GM23338 (cell line): ENCODE measurements around the gene NEK10. TPM values are rescaled to one million over a fixed set of nuclear protein-coding genes. Genes with fewer than 3 reads are reported as not detected.

Experiments used
- ATAC-seq: fragments of 200-7000 bp; cut with Tn5 transposase; 3 replicates; pipeline ENCODE4 v1.9.1; 2020
- DNase-seq: peaks from one replicate; pipeline ENCODE4 v3.0.0-alpha.2; 2015; ENCODE audit warnings: low spot score
- H2AFZ ChIP-seq: fragments of 200-600 bp; sonication (generic); 2 replicates; pipeline ENCODE4 v1.8.0; 2016; ENCODE audit warnings: antibody characterized with exemption, mild to moderate bottlenecking, moderate library complexity
- H3F3A ChIP-seq: fragments of 200-600 bp; sonication (generic); replicated peaks from 2 replicates; pipeline ENCODE4 v1.8.0; 2017; ENCODE audit warnings: antibody characterized with exemption, mixed run types, low read depth
- H3K27ac ChIP-seq: fragments of 200-600 bp; sonication (generic); 2 replicates; pipeline ENCODE4 v1.6.1; 2016; ENCODE audit warnings: low read depth
- H3K27me3 ChIP-seq: fragments of 200-600 bp; sonication (generic); 2 replicates; pipeline ENCODE4 v1.8.0; 2016; ENCODE audit warnings: mild to moderate bottlenecking, mixed run types, moderate library complexity; ENCODE audit not compliant: insufficient read depth
- H3K36me3 ChIP-seq: fragments of 200-600 bp; sonication (generic); 2 replicates; pipeline ENCODE4 v1.8.0; 2016; ENCODE audit warnings: mild to moderate bottlenecking; ENCODE audit not compliant: insufficient read depth
- H3K4me1 ChIP-seq: fragments of 200-600 bp; sonication (generic); 2 replicates; pipeline ENCODE4 v1.8.0; 2016; ENCODE audit warnings: mild to moderate bottlenecking, moderate library complexity; ENCODE audit not compliant: insufficient read depth
- H3K4me2 ChIP-seq: fragments of 200-600 bp; sonication (generic); 2 replicates; pipeline ENCODE4 v1.7.1; 2017; ENCODE audit warnings: mixed run types
- H3K4me3 ChIP-seq: fragments of 200-600 bp; sonication (generic); 2 replicates; pipeline ENCODE4 v1.6.1; 2016; ENCODE audit warnings: mixed run types
- H3K79me2 ChIP-seq: fragments of 200-600 bp; sonication (generic); replicated peaks from 2 replicates; pipeline ENCODE4 v1.8.0; 2017; ENCODE audit warnings: mild to moderate bottlenecking; ENCODE audit not compliant: insufficient read depth
- H3K9me2 ChIP-seq: fragments of 200-600 bp; sonication (generic); 2 replicates; pipeline ENCODE4 v1.8.0; 2017; ENCODE audit not compliant: insufficient read depth
- H4K20me1 ChIP-seq: fragments of 200-600 bp; sonication (generic); replicated peaks from 2 replicates; pipeline ENCODE4 v1.8.0; 2017; ENCODE audit warnings: mild to moderate bottlenecking; ENCODE audit not compliant: insufficient read depth
- H3K27ac Mint-ChIP-seq: 2 replicates; pipeline ENCODE4 v1.8.0; 2020; ENCODE audit warnings: inconsistent platforms, mild to moderate bottlenecking, moderate library complexity, mixed read lengths
- H3K27me3 Mint-ChIP-seq: 3 replicates; pipeline ENCODE4 v1.8.0; 2022; ENCODE audit warnings: low read depth, mild to moderate bottlenecking, moderate library complexity, mixed read lengths, inconsistent platforms; ENCODE audit not compliant: insufficient read depth, poor library complexity
- H3K36me3 Mint-ChIP-seq: 3 replicates; pipeline ENCODE4 v1.8.0; 2021; ENCODE audit warnings: low read depth, mild to moderate bottlenecking, inconsistent platforms, moderate library complexity, mixed read lengths
- H3K4me1 Mint-ChIP-seq: 3 replicates; pipeline ENCODE4 v1.8.0; 2020; ENCODE audit warnings: mild to moderate bottlenecking, inconsistent platforms, mixed read lengths
- H3K4me3 Mint-ChIP-seq: 3 replicates; pipeline ENCODE4 v1.8.0; 2021; ENCODE audit warnings: moderate library complexity, mild to moderate bottlenecking, inconsistent platforms, mixed read lengths
- H3K9me3 Mint-ChIP-seq: 3 replicates; pipeline ENCODE4 v1.8.0; 2020; ENCODE audit warnings: moderate library complexity, mild to moderate bottlenecking, inconsistent platforms, mixed read lengths
- CREB1 ChIP-seq: fragments of 250-450 bp; sonication (Bioruptor Pico); IDR thresholded peaks from 2 replicates; pipeline ENCODE4 v1.5.0; 2020; ENCODE audit warnings: low read depth, mild to moderate bottlenecking, moderate library complexity
- CTCF ChIP-seq, 2 experiments: fragments of 200-600 bp in 1 of 2; sonication (generic) in 1 of 2; conservative IDR thresholded peaks; 2 replicates each; pipeline versions ENCODE4 v1.5.1 to v1.6.1; 2016 to 2017; ENCODE audit warnings: antibody characterized with exemption in 2 of 2, low read depth in 2 of 2, mild to moderate bottlenecking in 2 of 2, moderate library complexity in 1 of 2
- EZH2phosphoT487 ChIP-seq: fragments of 200-600 bp; sonication (generic); IDR thresholded peaks from one replicate; pipeline ENCODE4 v1.8.1; 2018; ENCODE audit warnings: antibody characterized with exemption; ENCODE audit not compliant: unreplicated experiment
- JUNB ChIP-seq: IDR thresholded peaks from one replicate; pipeline ENCODE4 v1.6.1; 2016; ENCODE audit warnings: antibody characterized with exemption; ENCODE audit not compliant: unreplicated experiment
- NANOG ChIP-seq: IDR thresholded peaks from 2 replicates; pipeline ENCODE4 v1.6.1; 2016; ENCODE audit warnings: antibody characterized with exemption, borderline replicate concordance
- POLR2AphosphoS5 ChIP-seq: IDR thresholded peaks from 2 replicates; pipeline ENCODE4 v1.6.1; 2016; ENCODE audit warnings: antibody characterized with exemption, low read depth
- REST ChIP-seq: IDR thresholded peaks from one replicate; pipeline ENCODE4 v1.6.1; 2018; ENCODE audit warnings: antibody characterized with exemption; ENCODE audit not compliant: unreplicated experiment
- STAT1 ChIP-seq: IDR thresholded peaks from one replicate; pipeline ENCODE4 v1.6.1; 2016; ENCODE audit warnings: antibody characterized with exemption; ENCODE audit not compliant: unreplicated experiment
- ZNF114 ChIP-seq: fragments of 250-450 bp; sonication (Bioruptor Pico); IDR thresholded peaks from 2 replicates; pipeline ENCODE4 v1.5.0; 2020; ENCODE audit warnings: mild to moderate bottlenecking, moderate library complexity
- ZNF331 ChIP-seq: fragments of 250-450 bp; sonication (Bioruptor Pico); IDR thresholded peaks from 2 replicates; pipeline ENCODE4 v1.5.0; 2020; ENCODE audit warnings: low read depth, mild to moderate bottlenecking, moderate library complexity
- ZNF462 ChIP-seq: fragments of 250-450 bp; sonication (Bioruptor Pico); IDR thresholded peaks from 2 replicates; pipeline ENCODE4 v1.5.0; 2020; ENCODE audit warnings: mild to moderate bottlenecking, moderate library complexity
- polyA plus RNA-seq: library from polyadenylated mRNA; unstranded; fragments of >200 nt; fragmentation: Nextera tagmentation; extraction: Ambion mirVana; gene quantifications from 2 replicates; pipeline ENCODE4 v1.2.1, GENCODE V29; 2016
- total RNA-seq: library from RNA; depleted of rRNA; stranded (reverse); fragments of >200 nt; shearing (Covaris generic); gene quantifications from 2 replicates; pipeline ENCODE4 v1.2.3, GENCODE V29; 2014
- TF ChIP-seq, protein P1 (sequence below): IDR thresholded peaks from 2 replicates; pipeline ENCODE4 v1.6.1; 2016; ENCODE audit warnings: antibody characterized with exemption

NEK10 gene
- total and polyA plus RNA-seq, 2 experiments from 2014 or later = 0.55 to 2.0 TPM

GRCh38 chr3:27356976-27357375 lies 12.2 kb downstream of the NEK10 start:
- Histone ChIP-seq H3K4me3 (no peak overlapping the region), H2AFZ (no peak overlapping the region), H4K20me1 (no peaks in the 10 kb centered on the region), H3K4me2 (no peak overlapping the region), H3K79me2 (no peaks in the 10 kb centered on the region), H3K27me3 (no peaks in the 10 kb centered on the region), H3F3A (no peaks in the 10 kb centered on the region), H3K4me1 (peaks cover 28% of the 10 kb centered on the region), H3K36me3 (no peaks in the 10 kb centered on the region), H3K9me2 (0 out of 2 replicates have a peak, but pooled peaks cover 3% of the 10 kb centered on the region), H3K27ac (no peak overlapping the region)
- no peak for TF ChIP-seq REST
- TF ChIP-seq ZNF114 (CRISPR knock-in tag) = no peak
- TF ChIP-seq POLR2AphosphoS5 = no peak
- TF ChIP-seq, protein P1, sequence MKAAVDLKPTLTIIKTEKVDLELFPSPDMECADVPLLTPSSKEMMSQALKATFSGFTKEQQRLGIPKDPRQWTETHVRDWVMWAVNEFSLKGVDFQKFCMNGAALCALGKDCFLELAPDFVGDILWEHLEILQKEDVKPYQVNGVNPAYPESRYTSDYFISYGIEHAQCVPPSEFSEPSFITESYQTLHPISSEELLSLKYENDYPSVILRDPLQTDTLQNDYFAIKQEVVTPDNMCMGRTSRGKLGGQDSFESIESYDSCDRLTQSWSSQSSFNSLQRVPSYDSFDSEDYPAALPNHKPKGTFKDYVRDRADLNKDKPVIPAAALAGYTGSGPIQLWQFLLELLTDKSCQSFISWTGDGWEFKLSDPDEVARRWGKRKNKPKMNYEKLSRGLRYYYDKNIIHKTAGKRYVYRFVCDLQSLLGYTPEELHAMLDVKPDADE = no peak
- TF ChIP-seq EZH2phosphoT487 = no peak
- TF ChIP-seq STAT1 = no peak
- TF ChIP-seq ZNF331 (CRISPR knock-in tag) = no peak
- no peak for TF ChIP-seq NANOG
- no peak for TF ChIP-seq CREB1
- TF ChIP-seq ZNF462 (CRISPR knock-in tag) = no peak
- TF ChIP-seq CTCF (conservative IDR thresholded peaks at IDR 0.05; ENCODE audit: low read depth in 2 of 2) = no peak
- no peak for TF ChIP-seq JUNB
- Mint-ChIP-seq H3K27ac (no peak overlapping the region), H3K4me1 (peaks cover 42% of the 10 kb centered on the region), H3K4me3 (no peak overlapping the region), H3K27me3 (peaks cover 2% of the 10 kb centered on the region), H3K36me3 (peaks cover 3% of the 10 kb centered on the region; the same call in 1 of the 3 replicates), H3K9me3 (no peaks in the 10 kb centered on the region; the same call in 2 of the 3 replicates)
- ATAC-seq (no peak), DNase-seq (no peak)
